ENCODE measurements around the gene BBLN. TPM values are rescaled to one million over a fixed set of nuclear protein-coding genes. Genes with fewer than 3 reads are reported as not detected.
A peak's percentile ranks its signal among the peaks of the same experiment; 100 is the strongest.

The BBLN gene
- total RNA-seq, 1 experiment from 2014 or later, result 74.9 TPM

GRCh38 chr9:128159522-128159783 lies 612 bp upstream of the BBLN start:
- peak overlapping the region; percentile 49 to 96 (median 72); a peak in 4 of 7 replicates for H3K27ac Mint-ChIP-seq
- peaks cover 4 to 27% (median 12%) of the 10 kb centered on the region in 3 experiments; a peak in 5 of 7 replicates for H3K36me3 Mint-ChIP-seq (ENCODE audit: insufficient read depth in 1 of 3, low read depth in 3 of 3)
- no CpG with 5 or more reads among the region's 11 CpGs for WGBS (ENCODE audit: extremely low coverage, insufficient read length, low lambda C conversion rate)
- Histone ChIP-seq H2BK15ac (ENCODE audit: low read depth, low read length) (no peak overlapping the region), H2BK20ac (ENCODE audit: low read depth, low read length, poor library complexity, severe bottlenecking) (no peak overlapping the region), H3K79me1 (ENCODE audit: insufficient read depth, low read depth, low read length, poor library complexity, severe bottlenecking) (no peaks in the 10 kb centered on the region), H3K14ac (ENCODE audit: insufficient read depth, low read length) (peak overlapping the region; percentile 96; the same call in 1 of the 2 replicates), H3K4me1 (ENCODE audit: insufficient read depth, low read length) (no peaks in the 10 kb centered on the region; the same call in 1 of the 2 replicates), H3K18ac (ENCODE audit: insufficient read length, low read depth, low read length) (peak overlapping the region; percentile 97), H4K91ac (ENCODE audit: insufficient read length, low read depth, low read length) (no peak overlapping the region), H4K5ac (ENCODE audit: insufficient read length, low read depth, low read length) (no peak overlapping the region), H2BK120ac (ENCODE audit: low read depth, low read length, poor library complexity, severe bottlenecking) (no peak overlapping the region), H4K20me1 (ENCODE audit: control insufficient read depth, insufficient read depth, insufficient read length) (no peaks in the 10 kb centered on the region), H3K9ac (ENCODE audit: extremely low read depth, insufficient read length, low read length) (peak overlapping the region; percentile 76), H2BK12ac (ENCODE audit: insufficient read length, low read depth, low read length) (no peak overlapping the region), H3K4me2 (ENCODE audit: insufficient read depth, insufficient read length, low read length) (peak overlapping the region; percentile 59), H3K79me2 (ENCODE audit: insufficient read depth, low read length) (no peaks in the 10 kb centered on the region), H3K27ac (ENCODE audit: insufficient read length, low read depth, low read length) (no peak overlapping the region), H2AFZ (ENCODE audit: low read length) (no peak overlapping the region), H2AK5ac (ENCODE audit: insufficient read length, low read length) (no peak overlapping the region), H3K23me2 (ENCODE audit: insufficient read length, low read depth, low read length, poor library complexity, severe bottlenecking) (peaks cover 7% of the 10 kb centered on the region), H3K23ac (ENCODE audit: insufficient read length, low read depth, low read length) (no peak overlapping the region), H3K56ac (ENCODE audit: insufficient read length, low read depth, low read length) (no peak overlapping the region), H3K9me3 (ENCODE audit: control insufficient read depth, low read depth, low read length) (no peaks in the 10 kb centered on the region), H3K4ac (ENCODE audit: low read depth, low read length) (no peak overlapping the region), H3K27me3 (ENCODE audit: insufficient read depth, low read length) (no peaks in the 10 kb centered on the region), H2BK5ac (ENCODE audit: insufficient read length, low read length) (no peak overlapping the region), H3T11ph (ENCODE audit: low read length) (no peak overlapping the region), H4K8ac (replicated peaks; ENCODE audit: insufficient read length, low read depth, low read length) (no peak overlapping the region)
- peak overlapping the region; percentile 62 to 75 for H3K4me3 Mint-ChIP-seq
- H3K4me1 Mint-ChIP-seq, result peaks cover 6 to 8% of the 10 kb centered on the region in 2 experiments
- H3K27me3 Mint-ChIP-seq (ENCODE audit: low read depth), result no peaks in the 10 kb centered on the region
- no peak for TF ChIP-seq CTCF (conservative IDR thresholded peaks at IDR 0.05)
- no peaks in the 10 kb centered on the region for H3K9me3 Mint-ChIP-seq
- DNase-seq, result no peak
